HepG2 (cell line): Measurements from ENCODE around the gene NUDT22. TPM values are rescaled to one million over a fixed set of nuclear protein-coding genes. Genes with fewer than 3 reads are reported as not detected.

Experiments
- AHR ChIP-seq: IDR thresholded peaks from 2 replicates; pipeline ENCODE4 v1.6.1; 2018; ENCODE audit warnings: missing genetic modification reagents, missing compliant biosample characterization
- ATM ChIP-seq: fragments of 450-650 bp; IDR thresholded peaks from 2 replicates; pipeline ENCODE4 v1.7.1; 2017; ENCODE audit warnings: mild to moderate bottlenecking, borderline replicate concordance
- CREBL2 ChIP-seq: sonication (generic); formaldehyde crosslinking; IDR thresholded peaks from 2 replicates; pipeline ENCODE4 v1.8.1; 2023; ENCODE audit warnings: missing genetic modification reagents, mild to moderate bottlenecking, borderline replicate concordance
- DMAP1 ChIP-seq: IDR thresholded peaks from 2 replicates; pipeline ENCODE4 v1.6.1; 2016
- GABPA ChIP-seq, 2 experiments: IDR thresholded peaks; 2 replicates each; pipeline ENCODE4 v1.6.1; 2011 to 2016; ENCODE audit warnings: low read depth in 2 of 2, low read length in 1 of 2, missing biosample characterization in 1 of 2, missing genetic modification characterization in 1 of 2
- HCFC1 ChIP-seq: fragments of 150-350 bp; IDR thresholded peaks from 2 replicates; pipeline ENCODE4 v1.6.1; 2014; ENCODE audit warnings: low read depth, low read length
- MED1 ChIP-seq: sonication (generic); formaldehyde crosslinking; IDR thresholded peaks from 2 replicates; pipeline ENCODE4 v1.4.0; 2020; ENCODE audit warnings: missing genetic modification reagents
- MXD4 ChIP-seq: IDR thresholded peaks from 2 replicates; pipeline ENCODE4 v1.6.1; 2016; ENCODE audit warnings: mild to moderate bottlenecking, missing biosample characterization, missing genetic modification reagents
- RFXANK ChIP-seq: IDR thresholded peaks from 2 replicates; pipeline ENCODE4 v1.6.1; 2016
- SNRNP70 ChIP-seq: fragments of 200-400 bp; formaldehyde crosslinking; IDR thresholded peaks from 2 replicates; pipeline ENCODE4 v1.6.1; 2017; ENCODE audit warnings: mild to moderate bottlenecking, low read depth, low read length, moderate library complexity
- SRSF9 ChIP-seq: fragments of 200-400 bp; formaldehyde crosslinking; IDR thresholded peaks from 2 replicates; pipeline ENCODE4 v1.6.1; 2018; ENCODE audit warnings: borderline replicate concordance, mild to moderate bottlenecking, low read depth, low read length; ENCODE audit not compliant: insufficient read depth, poor library complexity, severe bottlenecking
- THAP11 ChIP-seq: IDR thresholded peaks from 2 replicates; pipeline ENCODE4 v1.6.1; 2016; ENCODE audit warnings: missing biosample characterization, missing genetic modification reagents
- ZBTB25 ChIP-seq: IDR thresholded peaks from 2 replicates; pipeline ENCODE4 v1.6.1; 2018; ENCODE audit warnings: missing genetic modification reagents
- ZNF318 ChIP-seq: sonication (generic); formaldehyde crosslinking; IDR thresholded peaks from 2 replicates; pipeline ENCODE4 v1.4.0; 2020; ENCODE audit warnings: mild to moderate bottlenecking, missing genetic modification reagents
- ZNF326 ChIP-seq: sonication (generic); formaldehyde crosslinking; IDR thresholded peaks from 2 replicates; pipeline ENCODE4 v1.4.0; 2020; ENCODE audit warnings: missing genetic modification reagents, borderline replicate concordance
- ZNF546 ChIP-seq: sonication (generic); formaldehyde crosslinking; conservative IDR thresholded peaks from 2 replicates; pipeline ENCODE4 v1.8.1; 2023; ENCODE audit warnings: mild to moderate bottlenecking, missing genetic modification reagents
- ZNF563 ChIP-seq: sonication (generic); formaldehyde crosslinking; IDR thresholded peaks from 2 replicates; pipeline ENCODE4 v1.8.0; 2022; ENCODE audit warnings: mild to moderate bottlenecking, moderate library complexity, missing genetic modification reagents
- ZNF567 ChIP-seq: sonication (generic); formaldehyde crosslinking; IDR thresholded peaks from 2 replicates; pipeline ENCODE4 v1.8.1; 2023; ENCODE audit warnings: mild to moderate bottlenecking, missing genetic modification reagents, borderline replicate concordance
- ZSCAN30 ChIP-seq: sonication (generic); formaldehyde crosslinking; IDR thresholded peaks from 2 replicates; pipeline ENCODE4 v1.5.0; 2020; ENCODE audit warnings: mild to moderate bottlenecking, missing genetic modification reagents
- polyA plus RNA-seq, 8 experiments: library from polyadenylated mRNA; depleted of rRNA in 3 of 8; stranded (reverse) in 7 of 8; unstranded in 1 of 8; fragments of >200 nt; fragmentation: Illumina TruSeq in 4 of 8; extraction: Trizol in 4 of 8; gene quantifications; 2 replicates each; pipeline versions ENCODE4 v1.2.1 to v1.2.3, GENCODE V29; 2011 to 2016; ENCODE audit warnings: low read depth in 4 of 8, missing spikeins in 1 of 8, mixed read lengths in 1 of 8; ENCODE audit not compliant: insufficient read depth in 1 of 8
- total RNA-seq, 5 experiments: library from RNA; depleted of rRNA; stranded (reverse); fragments of >200 nt; fragmentation: Illumina TruSeq; extraction: Trizol; gene quantifications; 2 replicates each; pipeline ENCODE4 v1.2.3, GENCODE V29; 2016; ENCODE audit warnings: low read depth in 1 of 5
- TF ChIP-seq, protein P1 (sequence below): IDR thresholded peaks from 2 replicates; pipeline ENCODE4 v1.6.1; 2016; ENCODE audit warnings: control low read depth

NUDT22 gene
- total and polyA plus RNA-seq, 2 of the 13 experiments (the other 11 are each of a cell fraction or from before 2014, with no cell fraction given) = 33.5 to 39.8 TPM

DNA sequence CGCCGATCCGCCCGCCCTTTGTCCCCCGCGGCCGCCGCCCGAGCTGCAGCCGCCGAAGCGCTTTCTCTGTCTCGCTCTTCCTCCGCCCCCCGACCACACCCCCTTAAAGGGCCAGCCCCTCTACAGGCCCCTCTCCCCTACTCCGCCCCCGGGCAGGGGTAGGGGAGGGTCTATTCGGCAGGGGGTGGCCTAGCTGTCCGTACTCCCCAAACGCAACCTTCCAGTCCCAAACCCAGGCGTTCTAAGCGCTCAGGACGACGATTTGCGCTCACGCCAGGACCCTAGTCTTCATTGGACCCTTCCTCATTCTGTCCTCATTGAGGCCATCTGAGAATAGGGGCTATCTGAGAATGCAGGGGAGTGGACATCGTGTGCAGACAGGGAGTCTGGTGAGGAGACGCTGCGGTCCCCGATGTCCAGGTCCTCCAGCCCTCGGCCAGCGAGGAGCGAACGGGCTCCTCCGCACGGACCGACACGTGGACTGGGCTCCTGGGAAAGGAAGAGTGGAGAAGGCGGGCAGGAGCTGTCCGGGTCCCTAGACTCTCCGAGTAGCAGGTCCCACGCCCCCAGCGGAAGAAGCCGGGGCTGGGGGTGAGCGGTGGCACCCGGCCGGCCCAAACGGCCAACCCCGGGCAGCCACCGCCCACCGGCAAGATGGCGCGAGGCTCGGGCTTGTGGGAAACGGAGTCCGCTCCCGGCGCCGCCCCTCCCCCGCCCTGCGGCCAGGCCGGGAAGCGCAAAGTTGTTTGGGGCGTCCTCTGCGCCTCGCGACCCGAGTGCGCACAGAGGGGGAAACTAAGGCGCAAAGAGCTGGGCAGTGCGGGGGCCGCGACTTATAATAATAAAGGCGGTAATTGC is 21.0 kb downstream of the NUDT22 start, which contains the start of gene PPP1R14B (continued):
- TF ChIP-seq ATM = no peak
- TF ChIP-seq MED1 (CRISPR knock-in tag) = no peak; the same call in 1 of the 2 replicates
- TF ChIP-seq ZNF567 (CRISPR knock-in tag) = no peak
- no peak for TF ChIP-seq GABPA (IDR thresholded peaks at IDR 0.05; ENCODE audit: low read depth, low read length)
- peak; percentile 57; the same call in 1 of the 2 replicates for TF ChIP-seq GABPA (CRISPR knock-in tag; IDR thresholded peaks at IDR 0.05; ENCODE audit: low read depth)
- no peak for TF ChIP-seq CREBL2 (CRISPR knock-in tag)
- peak; percentile 97 for TF ChIP-seq THAP11 (CRISPR knock-in tag)
- no peak for TF ChIP-seq SNRNP70
- no peak for TF ChIP-seq ZNF326
- TF ChIP-seq AHR (CRISPR knock-in tag) = peak; percentile 44; the same call in 1 of the 2 replicates
- TF ChIP-seq ZNF546 (CRISPR knock-in tag) = peak; percentile 91
- TF ChIP-seq ZNF318 = no peak
- peak; percentile 83 for TF ChIP-seq HCFC1
- TF ChIP-seq ZBTB25 (CRISPR knock-in tag) = peak; percentile 47; the same call in 1 of the 2 replicates
- peak; percentile 77; the same call in 1 of the 2 replicates for TF ChIP-seq MXD4 (CRISPR knock-in tag)
- TF ChIP-seq, protein P1, sequence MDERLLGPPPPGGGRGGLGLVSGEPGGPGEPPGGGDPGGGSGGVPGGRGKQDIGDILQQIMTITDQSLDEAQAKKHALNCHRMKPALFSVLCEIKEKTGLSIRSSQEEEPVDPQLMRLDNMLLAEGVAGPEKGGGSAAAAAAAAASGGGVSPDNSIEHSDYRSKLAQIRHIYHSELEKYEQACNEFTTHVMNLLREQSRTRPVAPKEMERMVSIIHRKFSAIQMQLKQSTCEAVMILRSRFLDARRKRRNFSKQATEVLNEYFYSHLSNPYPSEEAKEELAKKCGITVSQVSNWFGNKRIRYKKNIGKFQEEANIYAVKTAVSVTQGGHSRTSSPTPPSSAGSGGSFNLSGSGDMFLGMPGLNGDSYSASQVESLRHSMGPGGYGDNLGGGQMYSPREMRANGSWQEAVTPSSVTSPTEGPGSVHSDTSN = no peak
- TF ChIP-seq ZNF563 (CRISPR knock-in tag) = no peak
- no peak for TF ChIP-seq ZSCAN30 (CRISPR knock-in tag)
- peak; percentile 81 for TF ChIP-seq DMAP1
- no peak for TF ChIP-seq SRSF9
- no peak for TF ChIP-seq RFXANK
